AG10803 (cell line): ENCODE measurements around the gene MICALL1.
"Not testable (repeated sequence)": the region's sequence is repeated elsewhere in the genome, so short reads cannot be mapped to it uniquely, and the experiment has no call there.

Experiments
- DNase-seq: peaks from one replicate; pipeline ENCODE4 v3.0.0; 2010; ENCODE audit warnings: low read depth
- H3K4me3 ChIP-seq: 2 replicates; pipeline ENCODE4 v1.5.1; 2011; ENCODE audit warnings: mild to moderate bottlenecking, low read length, control low read depth
- TF ChIP-seq, protein P1 (sequence below): conservative IDR thresholded peaks from 2 replicates; pipeline ENCODE4 v1.5.1; 2011; ENCODE audit warnings: mild to moderate bottlenecking, low read length, control low read depth, inconsistent platforms

Gene MICALL1

DNA sequence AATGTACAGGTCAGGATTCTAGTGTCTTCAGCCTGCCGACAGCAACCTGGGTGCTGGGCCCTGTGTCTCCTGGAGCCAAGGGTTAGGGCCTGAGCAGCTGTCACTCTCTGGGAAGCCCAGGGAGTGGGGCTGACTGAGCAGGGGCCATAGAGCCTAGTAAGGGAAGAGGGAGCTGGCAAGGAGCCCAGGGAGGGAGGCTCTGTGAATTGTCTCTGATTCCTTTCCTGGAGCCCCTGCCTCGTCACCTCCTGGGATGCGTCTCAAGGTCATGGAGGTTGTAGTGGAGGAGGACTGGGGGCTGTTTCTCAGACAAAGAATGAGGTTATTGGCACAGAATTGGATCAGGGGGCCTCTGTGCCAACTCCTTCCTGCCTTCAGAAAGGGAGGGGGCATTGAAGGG is 66.4 kb downstream of the MICALL1 start:
- TF ChIP-seq, protein P1, sequence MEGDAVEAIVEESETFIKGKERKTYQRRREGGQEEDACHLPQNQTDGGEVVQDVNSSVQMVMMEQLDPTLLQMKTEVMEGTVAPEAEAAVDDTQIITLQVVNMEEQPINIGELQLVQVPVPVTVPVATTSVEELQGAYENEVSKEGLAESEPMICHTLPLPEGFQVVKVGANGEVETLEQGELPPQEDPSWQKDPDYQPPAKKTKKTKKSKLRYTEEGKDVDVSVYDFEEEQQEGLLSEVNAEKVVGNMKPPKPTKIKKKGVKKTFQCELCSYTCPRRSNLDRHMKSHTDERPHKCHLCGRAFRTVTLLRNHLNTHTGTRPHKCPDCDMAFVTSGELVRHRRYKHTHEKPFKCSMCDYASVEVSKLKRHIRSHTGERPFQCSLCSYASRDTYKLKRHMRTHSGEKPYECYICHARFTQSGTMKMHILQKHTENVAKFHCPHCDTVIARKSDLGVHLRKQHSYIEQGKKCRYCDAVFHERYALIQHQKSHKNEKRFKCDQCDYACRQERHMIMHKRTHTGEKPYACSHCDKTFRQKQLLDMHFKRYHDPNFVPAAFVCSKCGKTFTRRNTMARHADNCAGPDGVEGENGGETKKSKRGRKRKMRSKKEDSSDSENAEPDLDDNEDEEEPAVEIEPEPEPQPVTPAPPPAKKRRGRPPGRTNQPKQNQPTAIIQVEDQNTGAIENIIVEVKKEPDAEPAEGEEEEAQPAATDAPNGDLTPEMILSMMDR: no peak
- DNase-seq: no peak
- H3K4me3 ChIP-seq: no peak overlapping the region

DNA sequence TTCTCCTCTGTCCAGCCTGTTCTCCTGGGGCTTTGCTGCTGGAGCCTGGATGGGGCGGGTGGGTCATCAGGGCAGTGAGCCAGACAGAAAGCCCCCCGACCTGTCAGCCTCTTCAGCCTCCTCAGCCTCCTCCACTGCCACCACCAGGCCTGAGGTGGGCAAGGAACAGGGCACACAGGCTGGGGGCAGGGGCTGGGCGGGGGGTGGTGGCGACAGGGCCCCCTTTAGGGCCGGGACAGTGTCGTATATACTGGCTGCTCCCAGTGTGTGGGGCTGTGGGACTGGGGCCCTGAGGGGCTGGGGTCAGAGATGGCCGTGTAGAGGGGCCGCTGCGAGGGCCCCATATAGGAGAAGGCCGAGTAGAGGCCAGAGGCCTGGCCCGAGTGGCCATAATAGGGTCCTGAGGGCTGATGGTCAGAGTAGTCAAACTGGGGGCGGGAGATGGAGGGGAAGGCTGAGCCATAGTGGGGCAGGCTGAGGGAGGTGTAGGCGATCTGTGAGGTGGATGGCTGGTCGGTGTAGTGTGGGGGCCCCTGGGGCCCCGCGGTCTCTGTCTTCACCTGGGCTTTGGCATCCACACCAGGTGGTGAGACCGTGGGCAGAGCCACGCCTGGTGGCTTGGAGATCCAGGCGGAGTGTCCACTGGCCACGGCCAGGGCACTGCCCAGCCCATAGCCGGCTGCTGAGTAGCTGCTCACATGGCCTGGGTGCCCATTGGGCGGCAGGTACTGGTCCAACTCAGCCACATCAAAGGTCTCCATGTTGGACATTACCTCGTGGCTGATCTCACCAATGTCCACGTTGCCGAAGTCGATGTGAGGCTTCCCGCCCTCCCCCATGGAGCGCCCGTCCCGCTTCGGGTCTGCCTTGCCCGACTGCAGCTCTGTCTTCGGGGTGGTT is 67.4 kb downstream of the MICALL1 start:
- H3K4me3 ChIP-seq: no peak overlapping the region
- TF ChIP-seq, protein P1: no peak
- no peak for DNase-seq

DNA sequence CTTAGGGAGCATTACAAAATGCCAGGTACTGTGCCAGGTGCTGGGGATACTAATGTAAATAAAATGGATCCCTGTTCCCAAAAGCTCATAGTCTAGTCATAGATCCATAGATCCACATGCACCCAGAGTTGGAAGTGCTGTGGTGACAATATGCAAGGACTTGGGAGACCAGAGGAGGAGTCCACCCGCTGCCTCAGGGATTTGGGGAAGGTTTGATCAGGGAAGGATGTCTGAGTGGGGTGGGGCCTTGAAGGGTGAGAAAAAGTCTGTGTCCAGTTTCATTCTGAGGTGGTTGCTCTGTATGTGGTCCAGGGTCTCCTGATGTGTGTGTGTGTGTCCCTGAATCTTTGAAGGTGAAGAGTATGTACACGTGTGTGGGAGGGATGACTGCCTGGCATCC is 69.1 kb downstream of the MICALL1 start:
- TF ChIP-seq, protein P1: no peak
- no peak for DNase-seq
- H3K4me3 ChIP-seq: no peak overlapping the region

DNA sequence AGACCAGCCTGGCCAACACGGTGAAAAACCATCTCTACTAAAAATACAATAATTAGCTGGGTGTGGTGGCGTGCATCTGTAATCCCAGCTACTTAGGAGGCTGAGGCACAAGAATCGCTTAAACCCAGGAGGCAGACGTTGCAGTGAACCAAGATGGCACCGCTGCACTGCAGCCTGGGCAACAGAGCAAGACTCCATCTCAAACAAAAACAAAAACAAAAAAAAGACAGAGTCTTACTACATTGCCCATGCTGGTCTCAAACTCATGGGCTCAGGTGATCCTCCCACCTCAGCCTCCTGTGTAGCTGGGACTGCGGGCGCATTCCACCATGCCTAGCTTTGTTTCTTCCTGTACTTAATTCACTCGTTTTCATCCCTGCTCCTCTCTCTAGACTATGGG is 69.9 kb downstream of the MICALL1 start:
- not testable (repeated sequence) for H3K4me3 ChIP-seq, DNase-seq

DNA sequence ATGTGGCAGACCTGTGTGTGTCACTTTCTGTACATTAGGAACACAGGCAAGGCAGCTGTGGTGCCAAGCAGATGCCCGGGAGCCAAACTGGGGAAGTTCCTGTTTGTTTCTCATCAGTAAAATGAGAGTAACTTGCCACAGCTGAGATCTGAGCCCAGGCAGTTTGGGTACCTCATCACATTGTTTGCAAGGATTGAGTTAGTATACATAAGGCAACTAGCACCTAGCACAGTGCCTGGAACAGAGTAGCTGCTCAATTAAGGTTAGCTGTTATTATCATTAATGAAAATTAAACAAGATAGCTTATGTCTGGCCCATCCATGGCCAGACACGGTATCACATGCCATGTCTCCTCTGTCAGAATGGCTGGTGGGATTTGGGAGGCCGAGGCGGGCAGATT is 70.5 kb downstream of the MICALL1 start:
- DNase-seq: no peak
- TF ChIP-seq, protein P1: no peak
- H3K4me3 ChIP-seq: no peak overlapping the region

DNA sequence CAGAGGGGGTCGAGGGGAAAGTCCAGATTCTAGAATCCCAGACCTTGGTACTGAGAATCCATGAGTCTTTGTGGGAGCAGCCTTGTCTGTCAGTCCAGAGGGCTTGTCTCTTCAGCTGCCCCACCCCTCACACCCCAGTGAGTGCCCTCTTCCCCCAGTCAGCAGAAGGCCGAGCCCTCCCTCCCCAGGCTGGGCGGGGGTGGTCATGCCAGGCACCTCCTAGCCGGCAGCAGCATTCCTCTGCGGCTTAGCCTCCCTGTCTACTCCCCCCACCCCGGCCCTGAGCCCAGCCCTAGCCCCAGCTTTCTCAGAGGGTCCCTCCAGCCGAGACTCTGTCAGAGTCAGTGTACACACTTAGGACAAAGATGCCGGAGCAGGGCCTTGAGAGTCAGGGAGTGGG is 73.7 kb downstream of the MICALL1 start:
- no peak overlapping the region for H3K4me3 ChIP-seq
- DNase-seq: no peak
- TF ChIP-seq, protein P1: no peak

DNA sequence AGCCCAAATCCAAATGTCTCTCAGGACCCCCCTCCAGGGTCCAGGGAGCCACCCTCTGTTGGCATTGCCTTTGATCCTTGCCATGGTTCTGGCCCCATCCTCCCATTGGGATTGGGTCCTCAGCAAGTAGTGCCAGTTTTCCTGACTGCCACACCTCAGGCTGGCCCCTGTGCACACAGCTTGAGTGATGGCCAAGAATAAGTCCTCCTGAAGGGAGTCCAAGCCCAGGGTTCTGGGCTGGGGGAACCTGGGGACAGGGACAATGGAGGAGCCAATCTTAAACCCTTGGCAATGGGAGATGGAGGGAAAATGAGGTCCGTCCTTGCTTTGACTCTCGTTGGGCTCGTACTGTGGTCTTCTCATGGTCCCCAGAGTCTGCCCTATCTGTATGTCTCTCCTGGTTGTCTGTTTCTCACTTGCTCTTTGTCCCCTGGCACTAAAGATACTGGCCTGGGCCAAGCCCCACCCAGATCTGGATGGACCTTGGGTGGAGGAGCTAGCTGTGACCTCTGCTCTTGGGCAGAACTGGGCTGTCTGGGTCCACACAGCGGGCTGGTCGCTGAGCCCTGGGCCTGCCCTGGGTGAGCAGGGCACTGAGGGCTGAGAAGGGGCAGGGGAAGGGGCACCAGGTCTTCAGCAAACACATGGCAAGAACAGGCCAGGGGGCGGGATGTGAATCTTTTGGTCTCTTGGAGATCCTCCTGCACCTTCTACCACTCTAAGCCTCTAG is 75.3 kb downstream of the MICALL1 start:
- TF ChIP-seq, protein P1: no peak
- DNase-seq: no peak
- H3K4me3 ChIP-seq: no peak overlapping the region
